GM18508 (cell line): ENCODE measurements around the gene BCL2L12.
"Not testable (repeated sequence)": the region's sequence is repeated elsewhere in the genome, so short reads cannot be mapped to it uniquely, and the experiment has no call there.

Source experiments
- ATAC-seq: cut with Tn5 transposase; IDR thresholded peaks from one replicate; pipeline ENCODE4 v1.9.1; 2021; ENCODE audit warnings: moderate number of reproducible peaks; ENCODE audit not compliant: insufficient read depth, unreplicated experiment

BCL2L12 gene, protein sequence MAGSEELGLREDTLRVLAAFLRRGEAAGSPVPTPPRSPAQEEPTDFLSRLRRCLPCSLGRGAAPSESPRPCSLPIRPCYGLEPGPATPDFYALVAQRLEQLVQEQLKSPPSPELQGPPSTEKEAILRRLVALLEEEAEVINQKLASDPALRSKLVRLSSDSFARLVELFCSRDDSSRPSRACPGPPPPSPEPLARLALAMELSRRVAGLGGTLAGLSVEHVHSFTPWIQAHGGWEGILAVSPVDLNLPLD

DNA sequence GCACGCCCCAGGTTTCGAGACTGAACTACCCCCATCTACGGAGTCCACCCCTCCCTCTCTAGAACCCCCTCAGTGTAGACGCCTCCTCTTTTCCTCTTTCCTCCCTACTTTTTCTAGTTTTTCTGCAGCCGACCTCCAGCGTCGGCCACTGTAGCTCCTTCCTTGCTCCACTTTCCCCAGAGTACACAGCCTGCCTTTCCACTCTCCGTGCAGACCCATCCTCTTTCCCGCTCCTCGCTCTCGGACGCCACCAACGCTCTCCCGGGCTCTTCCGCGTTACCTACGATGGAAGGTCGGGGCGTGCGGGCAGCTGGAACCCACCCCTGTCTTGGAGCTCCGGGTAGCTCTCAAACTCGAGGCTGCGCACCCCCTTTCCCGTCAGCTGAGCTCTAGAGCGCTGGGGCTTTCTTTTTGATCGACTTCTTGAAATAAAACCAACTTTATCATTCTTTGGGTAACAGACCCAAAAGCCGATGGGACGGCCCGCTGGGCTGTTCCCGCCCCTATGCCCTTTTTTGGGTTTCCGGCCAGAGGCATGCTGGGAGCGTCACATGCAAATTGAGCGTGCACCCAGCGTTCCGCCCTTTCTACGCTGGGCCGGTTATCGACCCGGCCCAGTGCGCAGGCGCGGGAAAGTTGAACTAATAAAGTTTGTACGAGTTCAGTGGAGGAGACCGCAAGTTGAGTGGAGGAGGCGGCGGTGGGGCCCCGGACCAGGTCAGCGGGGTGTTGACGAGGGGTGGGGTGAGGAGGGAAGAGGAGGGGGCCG is at the start of gene BCL2L12, which contains the start of gene IRF3:
BCL2L12 (plus strand) TSS at position 583 of the 769 bp plus-strand sequence. CDS start 760 bp downstream, outside the sequence.
IRF3 (minus strand) TSS at position 507 of the 769 bp plus-strand sequence. CDS start 1,019 bp downstream, outside the sequence.
- peak; percentile 72 for ATAC-seq

DNA sequence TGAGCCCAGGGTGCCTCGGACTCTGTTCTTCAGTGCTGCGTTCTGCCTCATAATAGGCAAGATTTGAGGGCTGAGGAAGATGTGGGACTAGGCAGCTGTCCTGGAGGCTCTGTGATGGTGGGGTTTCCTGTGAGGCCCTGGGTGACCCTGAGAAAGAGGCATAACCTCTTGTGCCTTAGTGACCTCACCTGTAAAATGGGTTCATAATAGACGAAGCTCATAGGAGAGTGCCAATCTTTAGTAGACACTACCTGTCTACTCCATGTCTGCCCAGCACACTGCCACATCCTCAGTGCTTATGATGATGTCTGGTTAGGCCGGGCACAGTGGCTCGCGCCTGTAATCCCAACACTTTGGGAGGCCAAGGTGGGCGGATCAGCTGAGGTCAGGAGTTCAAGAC is 49.2 kb upstream of the BCL2L12 start:
- ATAC-seq, result no peak

DNA sequence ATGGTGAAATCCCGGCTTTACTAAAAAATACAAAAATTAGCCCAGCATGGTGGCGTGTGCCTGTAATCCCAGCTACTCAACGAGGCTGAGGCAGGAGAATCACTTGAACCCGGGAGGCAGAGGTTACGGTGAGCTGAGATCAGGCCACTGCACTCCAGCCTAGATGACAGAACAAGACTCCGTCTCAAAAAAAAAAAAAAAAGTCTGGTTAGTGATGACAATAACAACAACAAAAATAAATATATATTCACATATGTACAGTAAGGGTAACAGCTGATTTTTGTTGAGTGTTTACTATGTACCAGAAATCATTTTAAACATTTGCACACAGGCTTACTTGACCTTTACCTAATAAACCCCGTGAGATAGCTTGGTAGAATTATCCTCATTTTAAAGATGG is 48.8 kb upstream of the BCL2L12 start:
- ATAC-seq, result no peak

DNA sequence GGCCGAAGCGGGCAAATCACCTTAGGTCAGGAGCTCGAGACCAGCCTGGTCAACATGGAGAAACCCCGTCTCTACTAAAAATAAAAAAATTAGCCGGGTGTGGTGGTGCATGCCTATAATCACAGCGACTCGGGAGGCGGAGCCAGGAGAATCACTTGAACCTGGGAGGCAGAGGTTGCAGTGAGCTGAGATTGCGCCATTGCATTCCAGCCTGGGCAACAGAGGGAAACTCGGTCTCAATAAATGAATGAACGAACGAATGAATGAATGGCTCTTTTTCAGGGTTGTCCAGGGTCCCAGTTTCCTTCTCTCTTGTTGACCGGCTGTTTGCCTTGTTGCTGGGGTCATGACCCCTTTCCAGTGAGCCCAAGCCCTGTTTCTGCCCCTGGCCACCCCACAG is 47.9 kb upstream of the BCL2L12 start:
- ATAC-seq, result not testable (repeated sequence)

DNA sequence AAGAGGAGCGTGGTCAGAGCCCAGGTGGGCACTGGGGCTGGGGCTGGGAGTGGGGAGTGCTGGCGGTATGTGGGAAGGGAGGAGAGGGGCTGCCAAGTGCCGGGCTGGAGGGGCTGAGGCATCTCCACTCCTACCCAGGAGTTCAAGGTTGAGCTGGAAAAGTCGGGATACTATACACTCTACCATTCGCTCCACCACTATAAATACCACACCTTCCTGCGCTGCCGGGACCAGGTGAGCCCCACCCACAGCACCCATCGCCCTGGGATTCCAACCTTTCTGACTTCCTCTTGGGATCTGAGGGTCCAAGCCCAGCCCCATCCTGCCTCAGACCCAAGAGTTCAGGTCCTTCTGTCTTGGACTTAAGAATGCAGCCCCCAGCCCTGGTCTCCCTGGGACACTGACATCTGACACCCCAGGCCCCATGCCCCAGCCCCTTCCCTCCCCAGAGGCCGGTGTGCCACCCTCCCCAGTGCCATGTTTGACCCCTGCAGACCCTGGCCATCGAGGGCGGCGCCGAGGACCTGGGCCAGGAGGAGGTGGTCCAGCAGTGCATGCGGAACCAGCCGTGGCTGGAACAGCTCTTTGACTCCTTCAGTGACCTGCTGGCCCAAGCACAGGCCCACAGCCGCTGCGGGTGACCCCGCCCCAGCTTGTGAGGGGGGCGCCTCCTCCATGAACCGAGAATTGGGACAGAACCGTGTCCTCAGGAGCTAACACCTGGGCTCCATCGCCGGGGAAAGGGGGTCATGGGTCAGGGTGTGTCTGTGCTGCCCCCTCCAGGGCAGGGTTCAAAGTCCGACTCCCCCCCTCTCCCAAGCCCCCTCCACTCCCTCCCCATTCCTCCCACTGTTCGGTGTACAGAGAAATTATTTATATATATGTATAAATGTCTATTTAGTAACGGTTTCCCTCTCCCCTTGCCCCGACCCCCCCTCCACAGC is 40.5 kb upstream of the BCL2L12 start:
- no peak for ATAC-seq

DNA sequence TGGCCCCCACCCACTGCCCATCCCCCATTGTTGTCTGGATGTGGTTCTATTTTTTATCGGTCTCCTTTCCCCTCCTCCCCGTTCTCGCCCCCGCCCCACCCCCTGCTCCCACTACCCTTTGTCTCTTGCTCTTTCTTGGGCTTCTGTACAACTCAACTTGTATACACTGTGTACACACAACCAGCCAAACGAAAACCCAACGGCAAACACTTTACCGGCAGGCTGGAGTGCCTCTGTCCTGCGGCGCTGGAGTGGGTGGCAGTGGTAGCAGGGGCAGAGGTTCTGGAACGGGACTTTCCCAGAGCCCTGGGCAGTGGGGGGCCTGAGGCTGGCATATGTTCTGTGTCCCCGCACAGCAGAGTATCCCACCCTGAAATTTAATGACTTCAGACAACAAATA is 39.5 kb upstream of the BCL2L12 start:
- no peak for ATAC-seq

DNA sequence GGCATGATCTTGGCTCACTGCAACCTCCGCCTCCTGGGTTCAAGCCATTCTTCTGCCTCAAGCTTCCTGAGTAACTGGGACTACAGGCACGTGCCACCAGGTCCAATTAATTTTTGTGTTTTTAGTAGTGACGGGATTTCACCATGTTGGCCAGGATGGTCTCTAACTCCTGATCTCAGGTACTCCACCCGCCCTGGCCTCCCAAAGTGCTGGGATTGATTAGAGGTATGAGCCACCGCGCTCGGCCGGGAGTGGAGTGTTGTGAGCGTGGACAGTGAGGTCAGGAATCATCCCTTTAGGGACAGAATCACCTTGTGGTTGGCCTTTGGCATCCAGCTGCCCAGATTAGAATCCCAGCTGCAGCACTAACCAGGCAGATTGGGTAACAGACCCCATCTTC is 36.1 kb upstream of the BCL2L12 start:
- no peak for ATAC-seq

DNA sequence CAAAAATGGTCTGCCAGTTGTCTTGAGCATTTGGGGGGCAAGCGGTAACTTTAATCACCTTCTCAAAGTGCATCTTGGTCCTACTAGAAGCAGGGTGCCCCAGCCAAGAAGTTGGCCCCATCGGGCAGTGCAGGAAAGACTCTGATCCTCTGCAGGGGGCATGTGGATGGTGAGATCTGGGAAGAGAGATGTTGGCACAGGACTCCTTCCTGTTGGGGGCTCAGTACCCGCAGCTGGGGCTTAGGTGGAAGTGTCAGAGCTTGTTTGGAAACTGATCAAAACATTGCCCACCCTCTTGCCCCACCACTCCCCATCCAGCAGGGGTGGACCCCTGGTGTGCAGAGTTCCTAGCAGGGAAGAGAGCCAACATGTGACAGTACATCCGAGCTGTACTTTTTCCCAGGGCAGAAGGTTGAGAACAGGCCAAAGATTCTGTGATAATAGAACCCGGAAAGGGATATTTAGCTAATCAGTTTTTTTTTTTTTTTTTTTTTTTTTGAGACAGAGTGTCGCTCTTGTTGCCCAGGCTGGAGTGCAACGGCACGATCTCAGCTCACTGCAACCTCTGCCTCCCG is 34.6 kb upstream of the BCL2L12 start:
- no peak for ATAC-seq

DNA sequence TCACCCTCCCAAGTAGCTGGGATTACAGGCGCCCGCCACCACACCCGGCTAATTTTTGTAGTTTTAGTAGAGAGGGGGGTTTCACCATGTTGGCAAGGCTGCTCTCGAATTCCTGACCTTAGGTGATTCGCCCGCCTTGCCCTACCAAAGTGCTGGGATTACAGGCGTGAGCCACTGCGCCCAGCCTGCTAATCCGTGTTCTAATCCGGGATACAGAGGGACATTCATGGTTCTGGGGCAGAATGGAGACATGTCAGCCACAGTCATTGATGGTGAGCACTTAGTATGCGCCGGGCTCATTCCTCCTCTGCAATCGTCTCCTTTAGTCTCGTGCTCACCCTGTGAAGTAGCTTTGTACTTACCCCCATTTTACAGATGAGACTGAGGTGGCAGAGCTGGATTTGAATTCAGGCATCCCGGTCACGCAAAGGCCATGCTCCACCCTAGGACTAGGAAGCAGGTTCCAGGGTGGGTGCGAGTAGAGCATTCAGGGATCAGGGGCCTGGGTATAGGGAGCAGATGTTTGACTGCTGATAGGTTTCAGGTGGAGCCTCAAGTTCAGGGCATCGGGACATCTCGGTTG is 34.0 kb upstream of the BCL2L12 start:
- no peak for ATAC-seq

DNA sequence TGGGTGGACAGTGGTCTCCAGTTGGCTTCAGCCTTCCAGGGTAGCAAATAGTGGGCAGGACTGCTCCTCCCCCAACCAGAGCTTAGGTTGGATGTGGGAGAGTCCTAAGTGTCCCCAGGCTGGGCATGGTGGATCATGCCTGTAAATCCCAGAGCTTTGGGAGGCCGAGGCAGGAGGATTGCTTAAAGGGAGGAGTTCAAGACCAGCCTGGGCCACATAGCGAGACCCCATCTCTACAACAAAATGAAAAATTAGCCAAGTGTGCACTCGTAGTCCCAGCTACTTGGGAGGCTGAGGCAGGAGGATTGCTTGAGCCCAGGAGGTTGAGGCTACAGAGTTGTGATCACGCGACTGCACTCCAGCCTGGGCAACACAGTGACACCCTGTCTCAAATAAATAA is 33.2 kb upstream of the BCL2L12 start:
- no peak for ATAC-seq

DNA sequence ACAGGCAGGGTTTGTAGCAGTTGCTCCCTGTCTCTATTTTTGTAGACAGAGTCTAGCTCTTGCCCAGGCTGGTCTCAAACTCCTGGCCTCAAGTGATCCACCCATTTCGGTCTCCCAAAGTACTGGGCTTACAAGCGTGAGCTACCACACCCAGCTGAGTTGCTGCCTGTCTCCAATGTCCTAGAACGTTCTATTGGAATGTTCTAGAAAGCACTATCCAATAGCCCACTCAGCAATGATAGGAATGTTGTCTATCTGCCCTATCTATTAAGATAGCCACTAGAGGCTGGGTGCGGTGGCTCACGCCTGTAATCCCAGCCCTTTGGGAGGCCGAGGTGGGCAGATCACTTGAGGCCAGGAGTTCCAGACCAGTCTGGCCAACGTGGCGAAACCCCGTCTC is 32.5 kb upstream of the BCL2L12 start:
- not testable (repeated sequence) for ATAC-seq

DNA sequence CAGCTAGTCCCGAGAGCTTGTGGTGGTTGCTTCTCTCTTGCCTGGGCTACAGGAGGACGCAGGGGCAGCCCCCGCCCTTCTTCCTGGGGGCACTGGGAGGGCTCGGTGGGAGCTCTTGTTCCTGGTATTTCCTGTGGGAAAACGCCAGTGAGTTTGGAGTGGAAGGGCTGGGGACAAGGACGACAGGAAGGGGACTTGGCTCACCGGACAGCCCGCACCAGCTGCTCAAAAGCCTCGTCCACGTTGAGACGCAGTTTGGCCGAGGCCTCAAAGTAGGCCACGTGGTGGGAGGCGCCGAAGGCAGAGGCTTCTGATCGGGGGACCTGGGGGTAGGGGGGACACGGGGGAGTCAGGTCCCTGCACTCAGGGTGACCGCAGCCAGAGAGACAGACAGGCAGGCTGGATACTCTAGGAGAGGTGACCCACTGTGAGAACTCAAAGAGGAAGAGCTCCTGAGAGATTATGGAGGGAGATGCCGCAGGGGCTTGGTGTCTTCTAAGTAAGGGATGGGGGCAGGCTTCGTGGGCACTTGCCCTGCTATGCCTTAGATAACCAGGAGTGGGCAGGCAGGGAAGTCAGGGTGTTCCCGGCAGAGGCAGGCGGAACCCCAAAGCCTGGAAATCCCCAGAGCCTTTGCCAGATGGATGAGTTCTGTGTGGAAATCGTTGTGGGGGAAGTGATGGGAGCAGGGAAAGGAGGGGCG is 30.1 kb upstream of the BCL2L12 start:
- no peak for ATAC-seq

DNA sequence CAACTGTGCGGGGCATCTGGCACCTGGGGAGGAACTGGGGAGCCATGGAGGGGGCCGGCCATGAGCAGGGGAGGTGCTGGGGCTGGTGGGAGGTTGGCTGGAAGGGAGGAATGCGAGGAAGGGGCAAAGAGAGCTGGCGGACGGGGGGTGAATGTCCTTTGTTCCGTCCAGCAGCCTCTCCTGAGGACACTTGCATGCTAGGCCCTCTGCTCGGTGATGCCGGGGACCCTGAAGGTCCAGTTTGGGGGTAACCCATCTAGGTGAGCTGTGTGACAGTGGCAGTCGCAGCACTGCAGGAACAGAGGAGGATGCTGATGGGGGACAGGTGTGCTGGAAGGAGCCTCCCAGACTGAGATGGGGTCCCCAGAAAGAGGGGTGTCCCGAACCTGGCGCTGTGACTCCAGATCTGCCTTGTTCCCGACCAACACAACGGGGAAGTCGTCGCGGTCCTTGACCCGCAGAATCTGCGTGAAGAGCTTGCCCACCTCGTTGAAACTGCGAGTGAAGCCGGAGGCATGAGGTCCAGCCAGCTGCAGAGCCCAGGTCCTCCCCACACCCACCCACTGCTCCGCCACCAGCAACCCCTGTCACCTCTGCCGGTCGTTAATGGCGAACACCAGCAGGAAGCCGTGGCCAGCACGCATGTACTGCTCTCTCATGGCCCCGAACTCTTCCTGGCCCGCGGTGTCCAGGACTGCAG is 29.4 kb upstream of the BCL2L12 start:
- ATAC-seq, result no peak

DNA sequence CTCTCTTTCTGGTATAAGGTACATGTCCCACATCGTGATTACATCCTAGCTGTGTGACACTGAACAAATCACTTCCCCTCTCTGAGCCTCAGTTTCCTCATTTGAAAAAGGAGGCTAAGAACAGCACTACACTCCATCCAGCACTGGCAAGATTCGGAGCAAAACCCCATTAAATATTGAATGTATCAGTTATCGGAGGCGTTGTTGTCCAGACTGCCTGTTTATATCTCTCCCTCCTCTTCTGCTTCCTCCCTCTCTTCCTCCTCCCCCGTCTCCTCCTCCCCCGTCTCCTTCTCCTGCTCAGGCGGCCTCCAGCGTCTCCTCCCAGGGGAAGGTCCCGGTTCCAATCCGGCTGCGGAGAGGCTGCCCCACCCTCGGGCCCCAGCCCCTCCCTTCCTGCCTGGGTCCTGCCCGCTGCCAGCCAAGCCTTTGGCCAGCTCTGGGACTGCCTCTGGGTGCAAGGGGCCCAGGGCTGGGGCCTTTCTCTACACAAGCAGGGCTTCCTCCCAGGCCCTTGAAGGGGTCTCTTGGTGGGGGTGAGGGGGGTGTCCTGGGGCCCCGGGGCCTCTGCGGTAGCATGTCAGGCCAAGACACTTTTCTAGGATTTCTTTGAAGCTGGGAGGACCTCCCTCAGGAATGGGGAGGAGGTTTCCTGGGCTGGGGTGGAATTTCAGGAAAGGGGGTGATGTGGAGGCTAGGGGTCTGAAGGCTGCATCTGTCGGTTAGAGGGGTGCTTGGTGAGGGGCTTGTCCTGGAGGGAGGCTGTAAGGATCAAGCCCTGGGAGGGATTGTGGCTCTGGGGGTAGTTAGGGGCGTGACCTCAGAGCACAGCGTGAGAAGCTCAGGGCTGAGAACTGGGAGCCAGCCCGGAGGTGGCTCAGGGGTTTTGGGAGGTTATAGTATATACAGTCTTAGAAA is 27.7 kb upstream of the BCL2L12 start:
- ATAC-seq, result no peak

DNA sequence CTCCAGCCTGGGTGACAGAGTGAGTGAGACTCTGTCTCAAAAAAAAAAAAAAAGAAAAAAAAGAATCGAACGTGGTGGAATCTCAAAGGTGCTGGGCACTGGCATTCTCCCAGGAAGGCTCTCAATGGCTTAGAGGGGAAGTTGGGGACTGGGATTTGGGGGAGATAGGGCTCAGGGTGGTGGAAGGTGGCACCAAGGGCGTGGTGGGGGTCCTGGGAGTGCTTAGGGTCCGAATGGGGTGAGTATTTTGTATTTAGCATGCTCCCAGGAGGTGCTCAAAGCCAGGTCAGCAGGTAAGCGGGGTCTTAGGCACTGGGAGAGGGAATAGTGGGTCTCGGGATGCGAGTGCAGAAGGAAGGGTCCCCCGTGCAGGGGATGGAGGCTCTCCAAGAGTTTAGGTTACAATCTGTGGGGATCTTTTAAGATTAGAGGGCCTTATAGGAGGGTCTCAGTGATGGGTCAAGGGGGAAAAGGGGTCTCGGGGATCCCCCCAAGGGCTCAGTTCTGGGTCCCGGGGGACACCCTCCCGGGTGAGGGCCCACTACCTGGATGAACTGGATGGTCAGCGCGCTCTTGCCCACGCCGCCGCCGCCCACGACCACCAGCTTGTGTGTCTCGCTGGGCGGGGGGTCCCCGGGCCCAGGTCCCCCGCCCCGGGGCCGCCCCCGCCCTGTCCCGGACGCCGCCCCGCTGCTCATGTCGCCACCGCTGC is 26.2 kb upstream of the BCL2L12 start:
- no peak for ATAC-seq

DNA sequence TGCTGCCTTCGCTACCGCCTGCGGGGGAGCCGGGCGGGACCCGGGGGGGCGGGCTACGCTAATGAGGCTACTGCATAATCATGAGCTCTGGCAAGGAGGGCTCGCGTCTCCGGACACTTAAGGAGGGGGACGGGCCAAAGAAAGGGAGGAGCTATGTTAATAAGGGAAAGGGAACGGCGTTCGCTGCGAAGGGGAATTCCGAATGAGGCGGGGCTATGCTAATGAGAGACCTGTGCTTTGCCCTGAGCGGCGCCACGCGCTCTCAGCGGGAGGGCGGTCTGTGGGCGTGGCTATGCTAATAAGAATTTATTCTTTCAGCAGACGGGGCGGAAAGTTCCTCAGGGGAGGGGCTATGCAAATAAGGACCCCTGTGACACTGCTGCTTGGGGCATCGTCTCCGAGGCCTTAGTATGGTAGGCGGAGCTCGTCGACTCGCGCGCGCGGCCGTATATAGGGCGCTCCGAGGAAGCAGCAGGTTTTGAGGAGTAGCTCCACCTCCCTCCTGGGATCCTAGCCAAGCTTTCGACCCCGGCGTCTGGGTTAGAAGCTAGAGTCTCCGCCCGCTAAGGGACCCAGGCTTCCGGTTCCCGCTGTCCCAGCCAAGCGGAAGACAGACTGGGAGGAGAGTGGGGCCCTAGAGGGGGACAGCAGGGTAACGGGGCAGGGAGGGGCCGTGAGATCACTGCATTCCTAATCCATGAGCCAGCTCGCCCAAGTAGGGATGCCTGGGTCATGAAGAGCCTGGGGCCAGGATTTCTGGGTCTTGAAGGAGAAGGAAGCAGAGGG is 25.4 kb upstream of the BCL2L12 start, which contains the start of gene RRAS:
RRAS (minus strand) TSS at position 31 of the 786 bp plus-strand sequence. CDS start 45 bp downstream, outside the sequence.
- peak; percentile 57 for ATAC-seq
